ENCODE data around the gene KDM2B.

GRCh38 chr12:121538699-121539061 lies 42.1 kb downstream of the KDM2B start:
- no peak for TF ChIP-seq RAD21 (IDR thresholded peaks at IDR 0.05; ENCODE audit: low read length)
- no peak for TF ChIP-seq GABPA (IDR thresholded peaks at IDR 0.05; ENCODE audit: low read depth)
- no peak for TF ChIP-seq YY1 (IDR thresholded peaks at IDR 0.05; ENCODE audit: low read depth)
- no peak for TF ChIP-seq CTCF (IDR thresholded peaks at IDR 0.05)
- TF ChIP-seq ELF1 (IDR thresholded peaks at IDR 0.05): no peak

Measured in SK-N-SH (cell line).